B cell (primary cell): ENCODE data around the gene SNX32. TPM values are rescaled to one million over a fixed set of nuclear protein-coding genes. Genes with fewer than 3 reads are reported as not detected.

Experiments used
- ATAC-seq: fragments of 200-7000 bp; cut with Tn5 transposase; one replicate; pipeline ENCODE4 v1.10.0; 2021; ENCODE audit warnings: low read depth, mild to moderate bottlenecking, moderate number of reproducible peaks, moderate library complexity
- CTCF ChIA-PET: fragments of 350-600 bp; sonication (Branson Sonifier 250); formaldehyde crosslinking; loops from one replicate; lab custom pipeline; 2021; ENCODE audit warnings: antibody characterized with exemption, inconsistent platforms; lab: Charles Lee
- POLR2A ChIA-PET: fragments of 350-600 bp; sonication (Branson Sonifier 250); formaldehyde crosslinking; loops from one replicate; lab custom pipeline; 2021; ENCODE audit warnings: antibody characterized with exemption; lab: Charles Lee
- DNase-seq: peaks from one replicate; pipeline ENCODE4 v3.0.0; 2013
- H2AFZ ChIP-seq: 2 replicates; pipeline ENCODE4 v1.6.1; 2012; ENCODE audit warnings: mild to moderate bottlenecking, low read depth, low read length; ENCODE audit not compliant: insufficient read depth, poor library complexity, severe bottlenecking
- H3K27ac ChIP-seq, 2 donors: 1 replicate in 1 of 2; 2 replicates in 1 of 2; pipeline ENCODE4 v1.5.1; 2012 to 2013; ENCODE audit warnings: low read length in 2 of 2, mild to moderate bottlenecking in 2 of 2, moderate library complexity in 1 of 2
- H3K27me3 ChIP-seq, 4 experiments: fragments of 200-600 bp in 1 of 4; sonication (generic) in 1 of 4; replicated peaks in 1 of 4; 1 replicate in 2 of 4; 2 replicates in 2 of 4; pipeline versions ENCODE4 v1.6.1 to v1.7.0; 2013 to 2016; ENCODE audit warnings: low read length in 3 of 4, mild to moderate bottlenecking in 2 of 4, mixed read lengths in 1 of 4, moderate library complexity in 1 of 4; ENCODE audit not compliant: insufficient read depth in 4 of 4, control insufficient read depth in 3 of 4; ENCODE audit errors: control extremely low read depth in 1 of 4
- H3K36me3 ChIP-seq, 2 experiments: replicated peaks in 1 of 2; 1 replicate in 1 of 2; 2 replicates in 1 of 2; pipeline versions ENCODE4 v1.6.1 to v1.7.1; 2013; ENCODE audit warnings: low read length in 1 of 2; ENCODE audit not compliant: insufficient read depth in 2 of 2, control insufficient read depth in 1 of 2; ENCODE audit errors: control extremely low read depth in 1 of 2, extremely low read depth in 1 of 2
- H3K4me1 ChIP-seq, 2 donors: fragments of 200-600 bp in 1 of 2; sonication (generic) in 1 of 2; 1 replicate in 1 of 2; 2 replicates in 1 of 2; pipeline versions ENCODE4 v1.5.1 to v1.6.1; 2013 to 2017; ENCODE audit warnings: low read length in 2 of 2; ENCODE audit not compliant: control insufficient read depth in 2 of 2, insufficient read depth in 2 of 2
- H3K4me2 ChIP-seq: replicated peaks from 2 replicates; pipeline ENCODE3; 2012; ENCODE audit warnings: mild to moderate bottlenecking, low read depth, low read length; ENCODE audit not compliant: poor library complexity, severe bottlenecking
- H3K4me3 ChIP-seq, 5 experiments: fragments of 200-600 bp in 1 of 5; sonication (generic) in 1 of 5; 1 replicate in 3 of 5; 2 replicates in 2 of 5; pipeline versions ENCODE4 v1.5.1 to v1.7.0; 2011 to 2016; ENCODE audit warnings: low read length in 4 of 5, mild to moderate bottlenecking in 4 of 5, low read depth in 2 of 5, control low read depth in 1 of 5, moderate library complexity in 1 of 5; ENCODE audit not compliant: insufficient read depth in 1 of 5; ENCODE audit errors: control extremely low read depth in 1 of 5, extremely low read depth in 1 of 5
- H3K79me2 ChIP-seq: fragments of 200-600 bp; sonication (generic); one replicate; pipeline ENCODE4 v1.6.0; 2016; ENCODE audit warnings: low read length; ENCODE audit not compliant: control insufficient read depth, insufficient read depth
- H3K9ac ChIP-seq: fragments of 200-600 bp; sonication (generic); 2 replicates; pipeline ENCODE4 v1.6.1; 2017; ENCODE audit warnings: mild to moderate bottlenecking, low read length, moderate library complexity
- H3K9me3 ChIP-seq, 3 donors: one replicate each; pipeline versions ENCODE4 v1.6.1 to v1.7.1; 2013; ENCODE audit warnings: low read length in 2 of 3; ENCODE audit not compliant: control insufficient read depth in 2 of 3, insufficient read depth in 1 of 3; ENCODE audit errors: control extremely low read depth in 1 of 3
- H4K20me1 ChIP-seq: 2 replicates; pipeline ENCODE4 v1.6.0; 2012; ENCODE audit warnings: mild to moderate bottlenecking, low read length; ENCODE audit not compliant: insufficient read depth, control insufficient read depth, poor library complexity, severe bottlenecking
- H3K27ac Mint-ChIP-seq: one replicate; pipeline ENCODE4 v1.8.0; 2021; ENCODE audit warnings: mixed read lengths
- H3K27me3 Mint-ChIP-seq: one replicate; pipeline ENCODE4 v1.8.0; 2021; ENCODE audit warnings: mixed read lengths
- H3K4me1 Mint-ChIP-seq: one replicate; pipeline ENCODE4 v1.8.0; 2021; ENCODE audit warnings: mixed read lengths
- H3K4me3 Mint-ChIP-seq: one replicate; pipeline ENCODE4 v1.8.0; 2021; ENCODE audit warnings: mixed read lengths
- H3K9me3 Mint-ChIP-seq: one replicate; pipeline ENCODE4 v1.8.0; 2022; ENCODE audit warnings: mixed read lengths; ENCODE audit not compliant: insufficient read depth
- EZH2 ChIP-seq: IDR thresholded peaks from 2 replicates; pipeline ENCODE4 v1.6.1; 2012; ENCODE audit warnings: borderline replicate concordance, low read depth, mild to moderate bottlenecking, moderate library complexity, low read length; ENCODE audit not compliant: insufficient read depth, poor library complexity, severe bottlenecking
- WGBS: methylation state at CpG from one replicate; pipeline ENCODE4 v1.1.5; 2013; ENCODE audit warnings: missing lambda C conversion rate; ENCODE audit not compliant: insufficient coverage; 5-methylcytosine and 5-hydroxymethylcytosine counted together
- intact Hi-C: fragments of 100-400 bp; cut with micrococcal nuclease; formaldehyde crosslinking; loops from one replicate; pipeline ENCODE4 v1.10.0; 2022
- polyA plus RNA-seq: library from polyadenylated mRNA; depleted of rRNA; stranded (reverse); fragments of >200 nt; gene quantifications from 2 replicates; pipeline ENCODE4 v1.2.3, GENCODE V29; 2012
- total RNA-seq, 2 donors: library from RNA; stranded (reverse); fragments of 120-200 nt in 1 of 2; gene quantifications; 1 replicate in 1 of 2; 2 replicates in 1 of 2; pipeline versions ENCODE4 v1.2.3 to v1.2.4, GENCODE V29; 2013 to 2022
- TF ChIP-seq, protein P1 (sequence below): fragments of 200-600 bp; IDR thresholded peaks from one replicate; pipeline ENCODE4 v1.8.0; 2022; ENCODE audit warnings: antibody characterized with exemption, mild to moderate bottlenecking

Gene SNX32
- total and polyA plus RNA-seq, 2 donors (not counting 1 experiment from before 2014, with no cell fraction given): 0.57 to 0.89 TPM

DNA sequence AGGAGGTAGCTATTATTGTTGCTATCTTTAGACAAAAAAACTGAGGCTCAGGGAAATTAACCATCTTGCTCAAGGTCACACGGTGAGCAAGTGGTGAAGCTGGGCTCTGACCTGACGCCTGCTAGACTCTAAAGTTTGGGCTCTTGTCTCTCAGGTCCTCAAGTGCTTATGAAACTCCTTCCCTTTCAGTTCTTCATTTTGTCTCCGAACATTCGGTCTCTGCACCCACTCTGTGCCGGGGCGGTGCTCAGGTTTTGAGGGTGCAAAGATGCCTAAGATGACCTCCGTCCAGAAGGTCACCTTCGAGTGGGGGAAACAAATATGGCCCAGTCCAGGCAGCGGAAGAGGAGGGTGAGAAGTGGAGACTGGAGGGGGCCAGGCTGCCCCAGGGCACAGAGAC, 30.9 kb upstream of the SNX32 start:
- ChIA-PET CTCF (interaction anchor here (0.8 to 1.0 kb wide), 3 partner anchors 10 to 26 kb away, joined by 3 to 6 read pairs (median 5); no protein-coding TSS in a partner anchor), POLR2A (no interaction called here)
- Histone ChIP-seq H3K79me2 (no peaks in the 10 kb centered on the region), H3K27me3 (peaks cover 0 to 38% (median 8%) of the 10 kb centered on the region in 4 experiments), H3K4me1 (peaks cover 0 to 2% of the 10 kb centered on the region in 2 donors), H3K27ac (no peak overlapping the region), H3K9me3 (peaks cover 0 to 2% (median 0%) of the 10 kb centered on the region in 3 donors), H3K36me3 (no peaks in the 10 kb centered on the region), H2AFZ (no peak overlapping the region), H3K9ac (no peak overlapping the region), H3K4me3 (no peak overlapping the region), H3K4me2 (no peak overlapping the region), H4K20me1 (no peaks in the 10 kb centered on the region)
- H3K27me3 Mint-ChIP-seq: peaks cover 16% of the 10 kb centered on the region
- no peak overlapping the region for H3K4me3 Mint-ChIP-seq
- peaks cover 7% of the 10 kb centered on the region for H3K4me1 Mint-ChIP-seq
- ATAC-seq: peak; percentile 17
- no peak overlapping the region for H3K27ac Mint-ChIP-seq
- intact Hi-C loops: no loop called here
- no peak for TF ChIP-seq EZH2
- TF ChIP-seq, protein P1, sequence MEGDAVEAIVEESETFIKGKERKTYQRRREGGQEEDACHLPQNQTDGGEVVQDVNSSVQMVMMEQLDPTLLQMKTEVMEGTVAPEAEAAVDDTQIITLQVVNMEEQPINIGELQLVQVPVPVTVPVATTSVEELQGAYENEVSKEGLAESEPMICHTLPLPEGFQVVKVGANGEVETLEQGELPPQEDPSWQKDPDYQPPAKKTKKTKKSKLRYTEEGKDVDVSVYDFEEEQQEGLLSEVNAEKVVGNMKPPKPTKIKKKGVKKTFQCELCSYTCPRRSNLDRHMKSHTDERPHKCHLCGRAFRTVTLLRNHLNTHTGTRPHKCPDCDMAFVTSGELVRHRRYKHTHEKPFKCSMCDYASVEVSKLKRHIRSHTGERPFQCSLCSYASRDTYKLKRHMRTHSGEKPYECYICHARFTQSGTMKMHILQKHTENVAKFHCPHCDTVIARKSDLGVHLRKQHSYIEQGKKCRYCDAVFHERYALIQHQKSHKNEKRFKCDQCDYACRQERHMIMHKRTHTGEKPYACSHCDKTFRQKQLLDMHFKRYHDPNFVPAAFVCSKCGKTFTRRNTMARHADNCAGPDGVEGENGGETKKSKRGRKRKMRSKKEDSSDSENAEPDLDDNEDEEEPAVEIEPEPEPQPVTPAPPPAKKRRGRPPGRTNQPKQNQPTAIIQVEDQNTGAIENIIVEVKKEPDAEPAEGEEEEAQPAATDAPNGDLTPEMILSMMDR: no peak
- no peaks in the 10 kb centered on the region for H3K9me3 Mint-ChIP-seq
- 64% methylated on average over 6 of the region's 9 CpGs for WGBS
- no peak for DNase-seq

DNA sequence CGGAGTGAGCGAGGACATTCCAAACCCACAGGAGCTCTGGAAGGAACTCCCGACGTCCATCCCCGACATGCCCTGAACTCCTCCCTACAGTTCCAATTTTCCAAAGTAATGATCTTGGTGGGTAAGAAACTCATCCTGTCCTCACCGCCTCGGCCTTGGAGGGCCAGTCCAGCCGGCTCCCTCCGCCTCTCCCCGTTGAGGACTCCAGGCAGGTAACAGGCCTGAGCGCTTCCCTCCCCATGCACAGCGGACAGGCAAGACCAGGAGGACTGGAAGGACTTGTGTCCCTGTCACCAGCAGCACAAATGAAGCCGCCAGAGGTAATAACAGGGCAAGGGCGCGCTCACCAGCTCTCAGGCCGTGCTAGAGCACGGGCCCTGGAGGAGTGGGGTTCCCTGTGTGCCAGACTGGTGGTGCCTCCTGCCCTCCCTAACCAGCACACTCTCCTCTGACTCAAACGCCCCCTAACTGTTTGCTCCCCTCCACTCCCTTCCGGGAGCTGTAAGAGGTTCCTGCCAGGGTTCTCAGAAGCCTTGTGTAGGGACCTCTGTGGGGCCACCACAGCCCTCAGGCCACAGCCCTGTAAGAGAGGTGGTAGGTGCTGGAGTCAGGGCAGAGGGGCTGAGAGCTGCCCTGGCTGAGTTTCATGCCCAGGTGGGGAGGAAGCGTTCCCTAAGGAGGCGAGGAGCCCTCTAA, 29.8 kb upstream of the SNX32 start:
- no peaks in the 10 kb centered on the region for H3K79me2 ChIP-seq
- WGBS: 73% methylated on average over 17 of the region's 21 CpGs
- H4K20me1 ChIP-seq: no peaks in the 10 kb centered on the region
- ChIA-PET POLR2A (no interaction called here), CTCF (no interaction called here)
- H3K4me3 ChIP-seq: no peak overlapping the region
- TF ChIP-seq, protein P1: no peak
- TF ChIP-seq EZH2: no peak
- no peaks in the 10 kb centered on the region for H3K9me3 Mint-ChIP-seq
- H3K4me1 Mint-ChIP-seq: peaks cover 7% of the 10 kb centered on the region
- peaks cover 12% of the 10 kb centered on the region for H3K27me3 Mint-ChIP-seq
- no peak overlapping the region for H3K4me2 ChIP-seq
- H3K9ac ChIP-seq: no peak overlapping the region
- ATAC-seq (no peak), DNase-seq (no peak)
- H3K27me3 ChIP-seq: peaks cover 0 to 32% (median 8%) of the 10 kb centered on the region in 4 experiments
- no peak overlapping the region for H3K27ac Mint-ChIP-seq
- H2AFZ ChIP-seq: no peak overlapping the region
- no peak overlapping the region for H3K27ac ChIP-seq
- H3K4me3 Mint-ChIP-seq: no peak overlapping the region
- intact Hi-C loops: no loop called here
- peaks cover 0 to 2% (median 0%) of the 10 kb centered on the region in 3 donors for H3K9me3 ChIP-seq
- peaks cover 0 to 2% of the 10 kb centered on the region in 2 donors for H3K4me1 ChIP-seq
- no peaks in the 10 kb centered on the region for H3K36me3 ChIP-seq
